Breast epithelium (tissue), 3 donors: ENCODE measurements around the gene STARD7.

Source experiments
- CTCF ChIP-seq, 3 donors: fragments of 450-650 bp; IDR thresholded peaks; one replicate each; pipeline ENCODE4 v1.5.1; 2016 to 2017; ENCODE audit warnings: antibody characterized with exemption in 3 of 3, mild to moderate bottlenecking in 3 of 3, moderate library complexity in 3 of 3
- POLR2A ChIP-seq: fragments of 450-650 bp; IDR thresholded peaks from one replicate; pipeline ENCODE4 v1.6.1; 2016; ENCODE audit warnings: antibody characterized with exemption, mild to moderate bottlenecking, moderate library complexity

- TF ChIP-seq CTCF (IDR thresholded peaks at IDR 0.05), result no peak
- no peak for TF ChIP-seq POLR2A
These were observed 69.4 kb downstream of the STARD7 start for GRCh38 chr2:96139181-96139758.
